HEK293T (cell line): ENCODE results near the gene PRPH2.

ENCODE experiments used
- CTCF ChIA-PET: fragments of 350-600 bp; formaldehyde crosslinking; extraction: SDS; loops from one replicate; lab custom pipeline; 2021; ENCODE audit warnings: antibody characterized with exemption, inconsistent platforms; lab: Yijun Ruan, JAX
- POLR2A ChIA-PET: fragments of 350-600 bp; formaldehyde crosslinking; extraction: SDS; loops from one replicate; lab custom pipeline; 2020; ENCODE audit warnings: antibody characterized with exemption, inconsistent platforms; lab: Yijun Ruan, JAX
- DNase-seq: peaks from one replicate; pipeline ENCODE4 v3.0.0; 2012; ENCODE audit warnings: mixed read lengths; ENCODE audit errors: extremely low spot score
- ARNT ChIP-seq: fragments of 450-650 bp; IDR thresholded peaks from 2 replicates; pipeline ENCODE4 v1.6.1; 2017; ENCODE audit warnings: mild to moderate bottlenecking
- BHLHE40 ChIP-seq: fragments of 450-650 bp; IDR thresholded peaks from 2 replicates; pipeline ENCODE4 v1.6.1; 2016; ENCODE audit warnings: mild to moderate bottlenecking, moderate library complexity, borderline replicate concordance
- CTBP1 ChIP-seq: fragments of 450-650 bp; IDR thresholded peaks from 2 replicates; pipeline ENCODE4 v1.6.1; 2016; ENCODE audit warnings: borderline replicate concordance
- ELF4 ChIP-seq: fragments of 450-650 bp; IDR thresholded peaks from 2 replicates; pipeline ENCODE4 v1.6.1; 2017; ENCODE audit warnings: antibody characterized with exemption
- FOXA1 ChIP-seq: fragments of 450-650 bp; IDR thresholded peaks from 2 replicates; pipeline ENCODE4 v1.6.1; 2016; ENCODE audit warnings: mild to moderate bottlenecking
- FOXK2 ChIP-seq: fragments of 450-650 bp; IDR thresholded peaks from 2 replicates; pipeline ENCODE4 v1.6.1; 2016; ENCODE audit warnings: mild to moderate bottlenecking
- FOXM1 ChIP-seq: fragments of 450-650 bp; IDR thresholded peaks from 2 replicates; pipeline ENCODE4 v1.6.1; 2017; ENCODE audit warnings: mild to moderate bottlenecking, borderline replicate concordance
- HDGF ChIP-seq: fragments of 450-650 bp; IDR thresholded peaks from 2 replicates; pipeline ENCODE4 v1.6.1; 2017; ENCODE audit warnings: antibody characterized with exemption, borderline replicate concordance
- L3MBTL2 ChIP-seq: fragments of 450-650 bp; conservative IDR thresholded peaks from 2 replicates; pipeline ENCODE4 v1.6.1; 2016; ENCODE audit warnings: mild to moderate bottlenecking
- LEF1 ChIP-seq: fragments of 450-650 bp; IDR thresholded peaks from 2 replicates; pipeline ENCODE4 v1.6.1; 2017; ENCODE audit warnings: mild to moderate bottlenecking, borderline replicate concordance
- NFRKB ChIP-seq: fragments of 450-650 bp; IDR thresholded peaks from 2 replicates; pipeline ENCODE4 v1.6.1; 2016; ENCODE audit warnings: mild to moderate bottlenecking, moderate library complexity
- PKNOX1 ChIP-seq: fragments of 450-650 bp; IDR thresholded peaks from 2 replicates; pipeline ENCODE4 v1.6.1; 2016
- SP1 ChIP-seq: fragments of 450-650 bp; IDR thresholded peaks from 2 replicates; pipeline ENCODE4 v1.6.1; 2017
- SUZ12 ChIP-seq: fragments of 450-650 bp; IDR thresholded peaks from 2 replicates; pipeline ENCODE4 v1.6.1; 2016; ENCODE audit warnings: mild to moderate bottlenecking
- TARDBP ChIP-seq: fragments of 450-650 bp; IDR thresholded peaks from 2 replicates; pipeline ENCODE4 v1.6.1; 2016
- ZNF384 ChIP-seq: fragments of 450-650 bp; IDR thresholded peaks from 2 replicates; pipeline ENCODE4 v1.6.1; 2016

The PRPH2 gene

GRCh38 chr6:42729731-42730130 is 7.3 kb upstream of the PRPH2 start:
- DNase-seq: no peak
- POLR2A ChIA-PET: interaction anchor here (1.3 to 2.3 kb wide), 3 partner anchors 16 to 150 kb away, joined by 4 to 19 read pairs (median 4); partner anchors contain the start of genes BICRAL, RPL7L1 and TBCC
- CTCF ChIA-PET: interaction anchor here (0.7 to 1.2 kb wide), 2 partner anchors 68 to 123 kb away, joined by 3 to 7 read pairs; no protein-coding TSS in a partner anchor
- TF ChIP-seq FOXK2 (no peak), BHLHE40 (no peak), ARNT (no peak), SP1 (no peak), SUZ12 (no peak), FOXA1 (no peak), FOXM1 (no peak), TARDBP (no peak), PKNOX1 (no peak)

DNA sequence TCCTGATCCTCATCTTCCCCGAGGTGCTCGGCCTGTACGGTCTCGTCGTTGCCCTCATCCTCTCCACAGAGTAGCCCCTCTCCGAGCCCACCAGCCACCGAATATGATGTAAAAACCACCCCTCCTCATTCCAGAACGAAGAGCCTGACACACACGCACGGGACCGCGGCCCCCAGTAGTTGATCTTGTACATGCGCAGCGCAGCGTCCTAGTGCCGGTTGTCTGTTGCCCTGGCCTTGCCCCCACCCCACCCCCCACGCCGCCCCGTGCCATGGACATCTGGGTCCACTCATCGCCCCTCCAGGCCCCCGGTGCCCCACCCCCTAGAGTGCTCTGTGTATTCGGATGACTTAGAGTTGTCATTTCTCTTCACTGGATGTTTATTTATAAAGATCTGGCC is 5.2 kb upstream of the PRPH2 start:
- ChIA-PET CTCF (interaction anchor here (0.6 kb wide), 1 partner anchor 24 kb away, joined by 5 read pairs; no protein-coding TSS in a partner anchor), POLR2A (interaction anchor here (1.7 to 2.9 kb wide), 2 partner anchors 55 to 152 kb away, joined by 5 to 16 read pairs; partner anchors contain the start of gene RPL7L1)
- no peak for TF ChIP-seq ARNT
- no peak for TF ChIP-seq SUZ12
- no peak for TF ChIP-seq SP1
- no peak for TF ChIP-seq LEF1
- TF ChIP-seq TARDBP: no peak
- no peak for TF ChIP-seq FOXA1
- no peak for TF ChIP-seq PKNOX1
- no peak for TF ChIP-seq FOXM1
- no peak for TF ChIP-seq NFRKB
- no peak for TF ChIP-seq ELF4
- DNase-seq: no peak

DNA sequence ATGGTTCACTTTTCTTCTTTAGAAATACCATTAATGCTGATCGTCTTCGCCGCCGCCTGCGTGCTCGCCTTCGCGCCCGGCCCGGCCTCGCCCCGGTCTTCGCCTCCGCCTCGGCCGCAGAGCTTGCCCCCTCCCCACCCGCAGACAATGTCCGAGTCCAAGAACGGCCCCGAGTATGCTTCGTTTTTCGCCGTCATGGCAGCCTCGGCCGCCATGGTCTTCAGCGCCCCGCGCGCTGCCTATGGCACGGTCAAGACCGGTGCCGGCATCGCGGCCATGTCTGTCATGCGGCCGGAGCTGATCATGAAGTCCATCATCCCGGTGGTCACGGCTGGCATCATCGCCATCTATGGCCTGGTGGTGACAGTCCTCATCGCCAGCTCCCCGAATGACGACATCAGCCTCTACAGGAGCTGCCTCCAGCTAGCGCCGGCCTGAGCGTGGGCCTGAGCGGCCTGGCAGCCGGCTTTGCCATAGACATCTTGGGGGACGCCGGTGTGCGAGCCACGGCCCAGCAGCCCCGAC is 4.8 kb upstream of the PRPH2 start:
- CTCF ChIA-PET: interaction anchor here (0.6 to 3.0 kb wide), 4 partner anchors 15 to 65 kb away, joined by 4 to 17 read pairs (median 6); no protein-coding TSS in a partner anchor
- POLR2A ChIA-PET: interaction anchor here (1.7 to 2.9 kb wide), 4 partner anchors 19 to 152 kb away, joined by 5 to 16 read pairs (median 6); partner anchors contain the start of genes RPL7L1 and TBCC
- TF ChIP-seq HDGF (no peak), CTBP1 (no peak), PKNOX1 (no peak), L3MBTL2 (no peak), FOXK2 (no peak), TARDBP (no peak), ZNF384 (no peak), SUZ12 (no peak)
- no peak for DNase-seq

DNA sequence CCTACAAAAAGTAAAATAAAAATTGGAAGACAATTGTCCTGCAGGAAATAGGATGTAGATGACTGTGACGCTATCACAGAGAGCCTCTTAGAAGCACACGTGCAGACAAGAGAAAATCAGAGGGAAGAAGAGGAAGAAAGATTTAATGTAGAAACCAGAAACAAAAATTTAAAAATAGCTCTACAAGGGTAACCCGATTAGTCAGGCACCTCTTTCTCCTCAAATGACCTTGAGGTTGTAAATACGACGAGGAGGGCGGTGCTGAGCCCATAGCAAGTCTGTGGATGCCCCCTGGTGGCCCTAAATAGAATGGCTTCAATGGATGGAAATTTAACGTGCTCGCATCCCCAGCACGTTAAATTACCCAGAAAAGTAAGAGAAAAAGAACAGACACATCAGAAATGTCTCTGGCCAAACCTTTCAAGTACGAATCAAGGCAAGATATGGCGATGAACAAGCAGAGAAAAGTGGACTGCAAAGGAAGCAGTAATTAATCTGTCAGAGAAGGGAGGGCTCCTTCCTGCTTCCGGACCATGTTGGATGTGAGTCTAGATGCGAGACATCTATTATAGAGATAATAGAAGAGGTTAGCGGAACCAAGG is 4.2 kb upstream of the PRPH2 start:
- TF ChIP-seq L3MBTL2: no peak
- TF ChIP-seq FOXK2: no peak
- TF ChIP-seq PKNOX1: no peak
- no peak for TF ChIP-seq LEF1
- no peak for TF ChIP-seq ZNF384
- no peak for TF ChIP-seq CTBP1
- no peak for TF ChIP-seq FOXA1
- no peak for TF ChIP-seq SP1
- no peak for TF ChIP-seq ARNT
- no peak for TF ChIP-seq SUZ12
- peak; percentile 76 for DNase-seq
- CTCF ChIA-PET: interaction anchor here (0.7 to 3.0 kb wide), 8 partner anchors 9 to 147 kb away, joined by 3 to 17 read pairs (median 3); no protein-coding TSS in a partner anchor
- POLR2A ChIA-PET: interaction anchor here (1.0 to 2.9 kb wide), 5 partner anchors 19 to 153 kb away, joined by 3 to 16 read pairs (median 5); partner anchors contain the start of genes RPL7L1 and TBCC

DNA sequence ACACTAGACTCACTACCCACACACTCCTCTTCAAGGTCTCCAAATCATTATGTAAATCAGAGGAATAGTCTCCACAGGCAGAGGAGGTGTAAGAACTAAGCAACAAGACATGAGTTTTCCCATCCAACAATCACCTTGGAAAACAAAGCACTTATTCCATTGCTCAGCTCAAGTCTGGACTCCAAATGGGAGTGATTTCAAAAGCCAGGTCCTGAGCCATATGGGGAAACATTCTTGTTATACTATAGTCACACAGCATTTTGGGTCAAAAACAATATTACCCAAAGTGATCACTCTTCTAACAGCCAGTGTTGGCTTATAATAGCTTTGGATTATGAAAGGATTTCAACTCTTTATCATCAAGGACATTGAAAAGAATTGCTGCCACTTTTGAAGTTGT is 3.6 kb upstream of the PRPH2 start:
- DNase-seq: no peak
- CTCF ChIA-PET: interaction anchor here (0.6 to 3.0 kb wide), 12 partner anchors 10 to 178 kb away, joined by 3 to 17 read pairs (median 3); no protein-coding TSS in a partner anchor
- POLR2A ChIA-PET: interaction anchor here (1.0 to 2.9 kb wide), 5 partner anchors 20 to 154 kb away, joined by 3 to 16 read pairs (median 5); partner anchors contain the start of genes RPL7L1 and TBCC
- TF ChIP-seq BHLHE40 (no peak), LEF1 (no peak), L3MBTL2 (no peak), SP1 (no peak), TARDBP (no peak), PKNOX1 (no peak)
